ENCODE data around the gene ST8SIA5.

Gene ST8SIA5

GRCh38 chr18:46641917-46642316 is 114.9 kb downstream of the ST8SIA5 start:
- TF ChIP-seq CTCF (IDR thresholded peaks at IDR 0.05; ENCODE audit: low read depth, low read length, missing control alignments), result no peak
- DNase-seq (ENCODE audit: low read depth), result no peak

DNA sequence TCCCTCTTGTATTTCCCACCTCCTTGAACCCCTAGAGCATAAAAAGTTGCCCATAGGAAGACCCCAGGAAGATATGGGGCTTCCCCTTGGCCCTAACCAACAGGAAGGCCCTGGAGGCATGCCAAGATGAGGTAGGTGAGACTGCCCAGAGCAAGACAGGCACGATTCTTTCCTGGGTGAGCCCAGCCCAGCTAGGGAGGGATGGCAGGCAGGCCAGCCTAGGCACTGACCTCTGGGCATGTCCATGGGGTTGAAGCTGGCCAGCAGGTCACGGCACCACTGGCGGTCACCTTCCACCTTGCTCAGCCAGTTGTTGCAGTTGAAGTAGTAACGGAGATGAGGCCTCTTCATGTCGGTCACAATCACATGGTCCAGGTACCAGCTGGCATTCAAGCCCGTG is 117.5 kb downstream of the ST8SIA5 start:
- no peak overlapping the region for H3K4me3 ChIP-seq (ENCODE audit: low read depth, low read length)
- no peak for DNase-seq (ENCODE audit: low read depth)
- no peak for TF ChIP-seq CTCF (IDR thresholded peaks at IDR 0.05; ENCODE audit: low read depth, low read length, missing control alignments)

More at GRCh38 chr18:46641917-46642316, 114.9 kb downstream of the ST8SIA5 start:
- H3K4me3 ChIP-seq (ENCODE audit: low read depth, low read length), result no peak overlapping the region

- H3K4me3 ChIP-seq (ENCODE audit: low read depth, low read length), result no peak overlapping the region
- no peak for TF ChIP-seq CTCF (IDR thresholded peaks at IDR 0.05; ENCODE audit: low read depth, low read length, missing control alignments)
- no peak for DNase-seq (ENCODE audit: low read depth)
Observed at GRCh38 chr18:46636040-46636630, 120.7 kb downstream of the ST8SIA5 start.

DNA sequence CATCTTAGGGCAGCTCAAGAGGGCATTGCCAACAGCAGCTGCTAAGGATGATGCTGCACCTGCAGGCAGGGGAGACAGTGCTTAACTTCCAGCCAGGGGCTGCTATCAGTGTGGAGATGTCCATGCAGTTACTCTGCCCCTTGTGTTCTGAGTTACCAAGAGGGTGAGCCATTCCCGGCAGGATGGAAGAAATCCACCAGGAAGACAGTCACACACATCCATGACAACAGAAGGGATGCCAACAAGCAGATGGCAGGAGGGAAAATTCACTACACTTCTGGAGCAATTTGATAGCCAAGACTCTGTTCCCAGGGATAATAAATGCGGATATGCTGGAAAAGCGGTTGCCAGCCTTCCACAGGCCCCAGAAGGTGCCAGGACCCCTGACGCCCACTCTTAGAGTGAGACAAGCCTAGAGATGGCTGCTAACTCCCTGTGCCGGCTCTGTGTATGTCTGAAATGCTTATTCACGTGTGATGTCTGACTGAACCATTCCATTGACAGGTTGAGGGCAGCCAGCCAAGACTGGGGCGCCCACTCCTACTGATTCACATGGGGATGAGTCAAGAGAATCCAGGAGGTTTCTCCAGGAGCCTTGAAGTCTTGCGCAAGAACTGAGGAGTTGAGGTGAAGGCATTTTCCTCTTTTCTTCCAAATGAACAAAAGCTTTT is 124.3 kb downstream of the ST8SIA5 start:
- no peak for DNase-seq (ENCODE audit: low read depth)
- TF ChIP-seq CTCF (IDR thresholded peaks at IDR 0.05; ENCODE audit: low read depth, low read length, missing control alignments), result no peak
- H3K4me3 ChIP-seq (ENCODE audit: low read depth, low read length), result no peak overlapping the region

DNA sequence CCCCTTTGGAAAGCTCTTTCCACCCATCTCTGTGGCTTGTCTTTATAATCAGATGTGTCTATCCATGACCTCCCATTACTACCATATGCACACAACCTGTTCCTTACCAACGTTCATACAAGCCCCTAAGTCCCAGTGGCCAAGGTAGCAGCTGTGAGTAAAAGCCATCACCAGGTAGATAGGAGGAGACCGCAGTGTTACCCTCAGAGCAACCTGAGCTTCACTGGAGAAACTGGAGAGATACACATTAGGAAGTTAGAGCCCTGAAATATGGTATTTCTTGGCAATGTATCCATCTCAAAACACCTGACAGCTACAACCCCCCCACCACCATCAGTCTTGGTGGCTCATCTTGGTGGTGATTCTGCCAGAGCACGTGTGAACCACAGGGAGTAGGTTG is 125.9 kb downstream of the ST8SIA5 start:
- no peak overlapping the region for H3K4me3 ChIP-seq (ENCODE audit: low read depth, low read length)
- no peak for DNase-seq (ENCODE audit: low read depth)
- TF ChIP-seq CTCF (IDR thresholded peaks at IDR 0.05; ENCODE audit: low read depth, low read length, missing control alignments), result no peak

- DNase-seq (ENCODE audit: low read depth), result no peak
- no peak for TF ChIP-seq CTCF (IDR thresholded peaks at IDR 0.05; ENCODE audit: low read depth, low read length, missing control alignments)
- H3K4me3 ChIP-seq (ENCODE audit: low read depth, low read length), result no peak overlapping the region
Observed at GRCh38 chr18:46630160-46630559, 126.7 kb downstream of the ST8SIA5 start.

- no peak overlapping the region for H3K4me3 ChIP-seq (ENCODE audit: low read depth, low read length)
- no peak for TF ChIP-seq CTCF (IDR thresholded peaks at IDR 0.05; ENCODE audit: low read depth, low read length, missing control alignments)
- no peak for DNase-seq (ENCODE audit: low read depth)
Observed at GRCh38 chr18:46629361-46629760, 127.5 kb downstream of the ST8SIA5 start.
